Measurements from ENCODE around the gene GKAP1. TPM values are rescaled to one million over a fixed set of nuclear protein-coding genes. Genes with fewer than 3 reads are reported as not detected.

The GKAP1 gene
- total RNA-seq, 1 experiment from 2014 or later, result 0.72 TPM

Other genes with a start within 250 kb of the GKAP1 start
- gene IDNK, start 194.6 kb downstream of the GKAP1 start, total RNA-seq (2014; rRNA removed; shearing (Covaris generic)), result 1.6 and 2.5 TPM in 2 replicates
- 75.7 and 80.2 TPM in 2 replicates for gene UBQLN1, start 109.8 kb downstream of the GKAP1 start, total RNA-seq (2014; rRNA removed; shearing (Covaris generic))
- gene KIF27, start 103.7 kb upstream of the GKAP1 start, total RNA-seq (2014; rRNA removed; shearing (Covaris generic)), result 0.10 TPM in 1 of 2 replicates, not detected in the other
- gene HNRNPK, start 162.4 kb upstream of the GKAP1 start, total RNA-seq (2014; rRNA removed; shearing (Covaris generic)), result 629 and 646 TPM in 2 replicates
- 6.6 and 7.3 TPM in 2 replicates for gene RMI1, start 163.0 kb upstream of the GKAP1 start, total RNA-seq (2014; rRNA removed; shearing (Covaris generic))